GM12891 (cell line): ENCODE data around the gene OPCML.

ENCODE experiments used
- POLR2A ChIP-seq: IDR thresholded peaks from 2 replicates; pipeline ENCODE4 v1.6.1; 2011; ENCODE audit warnings: low read depth, low read length, control low read depth
- SPI1 ChIP-seq: IDR thresholded peaks from 2 replicates; pipeline ENCODE4 v1.6.1; 2011; ENCODE audit warnings: low read depth, low read length, control low read depth
- TAF1 ChIP-seq: IDR thresholded peaks from 2 replicates; pipeline ENCODE4 v1.6.1; 2011; ENCODE audit warnings: low read depth, low read length, control low read depth

DNA sequence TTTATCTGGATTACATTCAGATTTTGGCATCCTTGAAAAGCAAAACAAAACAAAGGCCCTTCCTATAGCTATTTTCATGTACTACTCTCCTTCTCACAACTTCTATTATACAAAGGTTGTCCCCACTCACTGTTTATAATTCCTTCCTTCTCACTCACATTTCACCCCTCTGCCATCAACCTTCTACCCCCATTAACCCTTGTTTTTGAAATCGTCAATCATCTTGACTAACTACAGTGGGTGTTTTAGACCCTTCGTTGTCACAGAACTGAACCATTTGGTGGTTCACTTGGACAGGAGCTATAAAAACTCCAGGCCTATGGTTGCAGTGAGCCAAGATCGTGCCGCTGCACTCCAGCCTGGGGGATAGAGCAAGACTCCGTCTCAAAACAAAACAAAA is 639.4 kb downstream of the OPCML start:
- TF ChIP-seq POLR2A: no peak
- TF ChIP-seq TAF1: no peak
- TF ChIP-seq SPI1: no peak
